HEK293 (cell line): ENCODE results near the gene CLGN.
"Not testable (repeated sequence)": the region's sequence is repeated elsewhere in the genome, so short reads cannot be mapped to it uniquely, and the experiment has no call there.

Experiments
- CTCF ChIA-PET: fragments of 350-600 bp; formaldehyde crosslinking; extraction: SDS; loops from one replicate; lab custom pipeline; 2021; ENCODE audit warnings: antibody characterized with exemption; lab: Yijun Ruan, JAX
- POLR2A ChIA-PET: fragments of 300-600 bp; formaldehyde crosslinking; extraction: SDS; loops from one replicate; lab custom pipeline; 2020; ENCODE audit warnings: antibody characterized with exemption, inconsistent platforms; lab: Yijun Ruan, JAX
- H3K27ac ChIP-seq: fragments of 200-500 bp; sonication (Bioruptor generic); 2 replicates; pipeline ENCODE4 v1.5.1; 2014; ENCODE audit warnings: low read depth, low read length, control low read depth, inconsistent platforms; ENCODE audit errors: extremely low read depth
- H3K36me3 ChIP-seq, 2 experiments: fragments of 200-500 bp in 1 of 2; sonication (Bioruptor generic) in 1 of 2; 1 replicate in 1 of 2; 2 replicates in 1 of 2; pipeline ENCODE4 v1.5.1; 2014 to 2017; ENCODE audit warnings: inconsistent platforms in 2 of 2, low read length in 2 of 2; ENCODE audit not compliant: control insufficient read depth in 2 of 2, insufficient read depth in 1 of 2
- H3K4me1 ChIP-seq: fragments of 200-500 bp; sonication (Bioruptor generic); 2 replicates; pipeline ENCODE4 v1.5.1; 2014; ENCODE audit warnings: mild to moderate bottlenecking, low read length, inconsistent platforms; ENCODE audit not compliant: control insufficient read depth, insufficient read depth
- H3K4me3 ChIP-seq: 2 replicates; pipeline ENCODE4 v1.5.1; 2011; ENCODE audit warnings: low read depth, mild to moderate bottlenecking, control low read depth, low read length, moderate library complexity
- H3K9me3 ChIP-seq: fragments of 200-500 bp; sonication (Bioruptor generic); 2 replicates; pipeline ENCODE4 v1.5.1; 2014; ENCODE audit warnings: low read depth, low read length, inconsistent platforms; ENCODE audit not compliant: control insufficient read depth, insufficient read depth
- FEZF1 ChIP-seq: fragments of 450-650 bp; formaldehyde crosslinking; IDR thresholded peaks from 2 replicates; pipeline ENCODE4 v1.5.1; 2016; ENCODE audit warnings: missing biosample characterization, missing genetic modification characterization
- GLI4 ChIP-seq: fragments of 450-650 bp; formaldehyde crosslinking; IDR thresholded peaks from 2 replicates; pipeline ENCODE4 v1.5.1; 2016; ENCODE audit warnings: missing biosample characterization, missing genetic modification characterization
- GLIS1 ChIP-seq: fragments of 450-650 bp; formaldehyde crosslinking; IDR thresholded peaks from 2 replicates; pipeline ENCODE4 v1.5.1; 2016; ENCODE audit warnings: missing biosample characterization, missing genetic modification characterization
- GLIS2 ChIP-seq: fragments of 450-650 bp; formaldehyde crosslinking; IDR thresholded peaks from 2 replicates; pipeline ENCODE4 v1.5.1; 2016; ENCODE audit warnings: missing biosample characterization, missing genetic modification characterization
- SETDB1 ChIP-seq: IDR thresholded peaks from one replicate; pipeline ENCODE4 v1.6.1; 2017; ENCODE audit warnings: mild to moderate bottlenecking, low read length, moderate library complexity, mixed read lengths; ENCODE audit not compliant: insufficient read length
- YY2 ChIP-seq: fragments of 450-650 bp; formaldehyde crosslinking; IDR thresholded peaks from 2 replicates; pipeline ENCODE4 v1.5.1; 2016; ENCODE audit warnings: missing biosample characterization, missing genetic modification characterization
- ZNF10 ChIP-seq: fragments of 450-650 bp; formaldehyde crosslinking; IDR thresholded peaks from 2 replicates; pipeline ENCODE4 v1.5.1; 2017; ENCODE audit warnings: missing biosample characterization, missing genetic modification characterization
- ZNF157 ChIP-seq: fragments of 450-650 bp; formaldehyde crosslinking; IDR thresholded peaks from 2 replicates; pipeline ENCODE4 v1.5.1; 2016; ENCODE audit warnings: missing biosample characterization, missing genetic modification characterization
- ZNF214 ChIP-seq: fragments of 450-650 bp; formaldehyde crosslinking; IDR thresholded peaks from 2 replicates; pipeline ENCODE4 v1.5.1; 2017; ENCODE audit warnings: missing biosample characterization, mild to moderate bottlenecking, missing genetic modification characterization, borderline replicate concordance
- ZNF302 ChIP-seq: fragments of 450-650 bp; formaldehyde crosslinking; IDR thresholded peaks from 2 replicates; pipeline ENCODE4 v1.5.1; 2016; ENCODE audit warnings: missing biosample characterization, missing genetic modification characterization, low read depth
- ZNF324 ChIP-seq: fragments of 450-650 bp; formaldehyde crosslinking; IDR thresholded peaks from 2 replicates; pipeline ENCODE4 v1.5.1; 2016; ENCODE audit warnings: missing biosample characterization, missing genetic modification characterization
- ZNF391 ChIP-seq: fragments of 450-650 bp; formaldehyde crosslinking; IDR thresholded peaks from 2 replicates; pipeline ENCODE4 v1.5.1; 2016; ENCODE audit warnings: low read depth, missing biosample characterization, missing genetic modification characterization, borderline replicate concordance
- ZNF549 ChIP-seq: fragments of 450-650 bp; IDR thresholded peaks from 2 replicates; pipeline ENCODE4 v1.5.1; 2018; ENCODE audit warnings: missing biosample characterization, missing genetic modification characterization, mild to moderate bottlenecking, inconsistent platforms, moderate library complexity
- ZNF561 ChIP-seq: fragments of 450-650 bp; IDR thresholded peaks from 2 replicates; pipeline ENCODE4 v1.5.1; 2018; ENCODE audit warnings: missing biosample characterization, missing genetic modification characterization, borderline replicate concordance
- ZNF629 ChIP-seq: fragments of 450-650 bp; formaldehyde crosslinking; IDR thresholded peaks from 2 replicates; pipeline ENCODE4 v1.5.1; 2017; ENCODE audit warnings: missing biosample characterization, missing genetic modification characterization
- ZNF660 ChIP-seq: fragments of 450-650 bp; IDR thresholded peaks from 2 replicates; pipeline ENCODE4 v1.5.1; 2018; ENCODE audit warnings: missing biosample characterization, mild to moderate bottlenecking, missing genetic modification characterization
- TF ChIP-seq, protein P1 (sequence below): fragments of 450-650 bp; IDR thresholded peaks from 2 replicates; pipeline ENCODE4 v1.5.1; 2018; ENCODE audit warnings: missing biosample characterization, mild to moderate bottlenecking, missing genetic modification characterization
- TF ChIP-seq, protein P2 (sequence below): fragments of 450-650 bp; formaldehyde crosslinking; IDR thresholded peaks from 2 replicates; pipeline ENCODE4 v1.5.1; 2016; ENCODE audit warnings: missing biosample characterization, missing genetic modification characterization
- TF ChIP-seq, protein P3 (sequence below): fragments of 450-650 bp; formaldehyde crosslinking; IDR thresholded peaks from 2 replicates; pipeline ENCODE4 v1.5.1; 2017; ENCODE audit warnings: missing biosample characterization, missing genetic modification characterization
- TF ChIP-seq, protein P4 (sequence below): fragments of 450-650 bp; formaldehyde crosslinking; IDR thresholded peaks from 2 replicates; pipeline ENCODE4 v1.5.1; 2016; ENCODE audit warnings: missing biosample characterization, missing genetic modification characterization
- TF ChIP-seq, protein P5 (sequence below): fragments of 450-650 bp; IDR thresholded peaks from 2 replicates; pipeline ENCODE4 v1.5.1; 2018; ENCODE audit warnings: missing biosample characterization, missing genetic modification characterization

CLGN gene

DNA sequence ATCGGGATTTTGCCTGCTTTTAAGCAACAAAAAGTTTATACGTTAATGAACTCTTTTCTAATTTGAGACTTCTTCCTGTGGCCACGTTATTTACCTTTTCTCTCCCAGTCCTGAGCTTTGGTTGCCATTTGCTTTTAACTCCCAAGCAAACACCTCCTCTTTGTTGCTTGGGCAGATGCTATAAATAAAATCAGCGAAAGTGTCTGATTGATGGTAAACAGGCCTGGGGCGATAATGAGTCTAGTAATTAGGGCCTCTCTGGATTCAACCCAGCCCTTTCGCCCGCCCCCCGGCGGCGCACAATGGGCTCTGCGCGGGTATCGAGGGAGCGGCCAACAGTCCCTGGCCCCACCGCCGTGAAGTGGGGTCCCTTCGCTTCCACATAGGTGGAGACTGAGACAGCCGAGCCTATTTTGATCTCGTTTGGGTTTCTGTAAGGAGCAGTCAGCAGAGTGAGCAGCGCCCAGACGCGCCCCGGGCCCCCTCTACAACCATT, 790 bp downstream of the CLGN start (continued):
- TF ChIP-seq GLIS1 (tag by site-specific recombination) (peak; percentile 19; the same call in 1 of the 2 replicates), ZNF629 (0 out of 2 replicates have a peak, but pooled peaks have one; percentile 7), FEZF1 (tag by site-specific recombination) (peak; percentile 16; the same call in 1 of the 2 replicates), ZNF157 (tag by site-specific recombination) (no peak), ZNF660 (tag by site-specific recombination) (peak; percentile 54; the same call in 1 of the 2 replicates)
- TF ChIP-seq, protein P1, sequence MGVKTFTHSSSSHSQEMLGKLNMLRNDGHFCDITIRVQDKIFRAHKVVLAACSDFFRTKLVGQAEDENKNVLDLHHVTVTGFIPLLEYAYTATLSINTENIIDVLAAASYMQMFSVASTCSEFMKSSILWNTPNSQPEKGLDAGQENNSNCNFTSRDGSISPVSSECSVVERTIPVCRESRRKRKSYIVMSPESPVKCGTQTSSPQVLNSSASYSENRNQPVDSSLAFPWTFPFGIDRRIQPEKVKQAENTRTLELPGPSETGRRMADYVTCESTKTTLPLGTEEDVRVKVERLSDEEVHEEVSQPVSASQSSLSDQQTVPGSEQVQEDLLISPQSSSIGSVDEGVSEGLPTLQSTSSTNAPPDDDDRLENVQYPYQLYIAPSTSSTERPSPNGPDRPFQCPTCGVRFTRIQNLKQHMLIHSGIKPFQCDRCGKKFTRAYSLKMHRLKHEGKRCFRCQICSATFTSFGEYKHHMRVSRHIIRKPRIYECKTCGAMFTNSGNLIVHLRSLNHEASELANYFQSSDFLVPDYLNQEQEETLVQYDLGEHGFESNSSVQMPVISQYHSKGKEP (tag by site-specific recombination) = no peak
- TF ChIP-seq, protein P2, sequence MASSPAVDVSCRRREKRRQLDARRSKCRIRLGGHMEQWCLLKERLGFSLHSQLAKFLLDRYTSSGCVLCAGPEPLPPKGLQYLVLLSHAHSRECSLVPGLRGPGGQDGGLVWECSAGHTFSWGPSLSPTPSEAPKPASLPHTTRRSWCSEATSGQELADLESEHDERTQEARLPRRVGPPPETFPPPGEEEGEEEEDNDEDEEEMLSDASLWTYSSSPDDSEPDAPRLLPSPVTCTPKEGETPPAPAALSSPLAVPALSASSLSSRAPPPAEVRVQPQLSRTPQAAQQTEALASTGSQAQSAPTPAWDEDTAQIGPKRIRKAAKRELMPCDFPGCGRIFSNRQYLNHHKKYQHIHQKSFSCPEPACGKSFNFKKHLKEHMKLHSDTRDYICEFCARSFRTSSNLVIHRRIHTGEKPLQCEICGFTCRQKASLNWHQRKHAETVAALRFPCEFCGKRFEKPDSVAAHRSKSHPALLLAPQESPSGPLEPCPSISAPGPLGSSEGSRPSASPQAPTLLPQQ (tag by site-specific recombination) = peak; percentile 67
- TF ChIP-seq, all 188 proteins: peak for 13

DNA sequence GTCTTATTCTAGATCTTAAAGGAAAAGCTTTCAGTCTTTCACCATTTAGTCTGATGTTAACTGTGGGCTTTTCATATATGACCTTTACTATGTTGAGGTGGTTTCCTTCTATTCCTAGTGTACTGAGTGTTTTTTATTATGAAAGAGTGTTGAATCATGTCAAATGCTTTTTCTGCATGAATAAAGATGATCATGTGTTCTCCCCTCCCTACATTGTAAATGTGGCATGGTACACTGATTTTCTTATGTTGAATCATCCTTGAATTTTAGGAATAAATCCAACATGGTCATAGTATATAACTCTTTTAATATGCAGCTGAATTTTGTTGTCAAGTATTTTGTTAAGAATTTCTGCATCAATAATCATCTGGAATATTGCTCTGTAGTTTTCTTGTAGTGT, 4.3 kb downstream of the CLGN start:
- Histone ChIP-seq H3K27ac (no peak overlapping the region), H3K4me1 (no peaks in the 10 kb centered on the region), H3K9me3 (no peaks in the 10 kb centered on the region), H3K36me3 (no peaks in the 10 kb centered on the region), H3K4me3 (no peak overlapping the region)
- TF ChIP-seq ZNF391 (tag by site-specific recombination) (no peak), YY2 (tag by site-specific recombination) (no peak)
- TF ChIP-seq, protein P3, sequence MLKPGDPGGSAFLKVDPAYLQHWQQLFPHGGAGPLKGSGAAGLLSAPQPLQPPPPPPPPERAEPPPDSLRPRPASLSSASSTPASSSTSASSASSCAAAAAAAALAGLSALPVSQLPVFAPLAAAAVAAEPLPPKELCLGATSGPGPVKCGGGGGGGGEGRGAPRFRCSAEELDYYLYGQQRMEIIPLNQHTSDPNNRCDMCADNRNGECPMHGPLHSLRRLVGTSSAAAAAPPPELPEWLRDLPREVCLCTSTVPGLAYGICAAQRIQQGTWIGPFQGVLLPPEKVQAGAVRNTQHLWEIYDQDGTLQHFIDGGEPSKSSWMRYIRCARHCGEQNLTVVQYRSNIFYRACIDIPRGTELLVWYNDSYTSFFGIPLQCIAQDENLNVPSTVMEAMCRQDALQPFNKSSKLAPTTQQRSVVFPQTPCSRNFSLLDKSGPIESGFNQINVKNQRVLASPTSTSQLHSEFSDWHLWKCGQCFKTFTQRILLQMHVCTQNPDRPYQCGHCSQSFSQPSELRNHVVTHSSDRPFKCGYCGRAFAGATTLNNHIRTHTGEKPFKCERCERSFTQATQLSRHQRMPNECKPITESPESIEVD (tag by site-specific recombination) = no peak
- POLR2A ChIA-PET = no interaction called here
- CTCF ChIA-PET = interaction anchor here (0.7 kb wide), 2 partner anchors 168 to 572 kb away, joined by 3 to 5 read pairs; no protein-coding TSS in a partner anchor

DNA sequence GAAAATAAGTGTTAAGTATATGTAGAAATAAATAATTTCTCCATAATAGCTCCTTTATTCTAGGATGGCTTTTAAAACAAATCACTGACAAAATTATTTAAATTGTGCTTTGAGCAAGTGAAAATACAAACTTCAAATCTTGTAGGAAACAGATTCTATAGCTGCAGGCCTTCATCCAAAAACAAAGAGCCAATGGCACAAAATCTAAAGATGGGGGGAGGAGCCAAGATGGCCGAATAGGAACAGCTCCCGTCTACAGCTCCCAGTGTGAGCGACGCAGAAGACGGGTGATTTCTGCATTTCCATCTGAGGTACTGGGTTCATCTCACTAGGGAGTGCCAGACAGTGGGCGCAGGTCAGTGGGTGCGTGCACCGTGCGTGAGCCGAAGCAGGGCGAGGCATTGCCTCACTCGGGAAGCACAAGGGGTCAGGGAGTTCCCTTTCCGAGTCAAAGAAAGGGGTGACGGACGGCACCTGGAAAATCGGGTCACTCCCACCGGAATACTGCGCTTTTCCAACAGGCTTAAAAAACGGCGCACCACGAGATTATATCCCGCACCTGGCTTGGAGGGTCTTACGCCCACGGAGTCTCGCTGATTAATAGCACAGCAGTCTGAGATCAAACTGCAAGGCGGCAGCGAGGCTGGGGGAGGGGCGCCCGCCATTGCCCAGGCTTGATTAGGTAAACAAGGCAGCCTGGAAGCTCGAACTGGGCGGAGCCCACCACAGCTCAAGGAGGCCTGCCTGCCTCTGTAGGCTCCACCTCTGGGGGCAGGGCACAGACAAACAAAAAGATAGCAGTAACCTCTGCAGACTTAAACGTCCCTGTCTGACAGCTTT, 14.1 kb downstream of the CLGN start:
- H3K4me3 ChIP-seq, H3K4me1 ChIP-seq, H3K9me3 ChIP-seq, POLR2A ChIA-PET, H3K36me3 ChIP-seq, H3K27ac ChIP-seq: not testable (repeated sequence)
- CTCF ChIA-PET = interaction anchor here (1.7 kb wide), 1 partner anchor 14 kb away, joined by 10 read pairs; the partner anchor contains the start of gene CLGN

DNA sequence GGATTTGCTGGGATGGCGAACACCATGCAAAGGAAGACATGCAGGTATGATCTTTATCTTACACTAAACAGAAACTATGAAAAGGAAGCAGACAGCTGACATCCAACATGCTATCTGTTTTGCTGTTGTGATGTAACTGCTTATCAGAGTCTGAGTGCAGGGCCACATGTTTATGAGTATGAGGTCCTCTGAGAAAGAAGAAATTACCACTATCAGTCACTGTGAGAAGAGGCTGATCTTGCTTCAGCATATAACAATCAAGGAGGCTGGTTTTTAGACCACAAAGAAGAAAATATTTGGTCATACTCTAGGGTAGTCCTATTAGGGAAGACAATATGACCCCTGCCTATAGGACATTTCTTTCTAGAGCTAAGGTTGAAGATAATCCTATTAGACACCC, 18.5 kb downstream of the CLGN start:
- ChIA-PET CTCF (no interaction called here), POLR2A (no interaction called here)
- Histone ChIP-seq H3K27ac (no peak overlapping the region), H3K4me1 (no peaks in the 10 kb centered on the region), H3K4me3 (no peak overlapping the region), H3K36me3 (no peaks in the 10 kb centered on the region), H3K9me3 (no peaks in the 10 kb centered on the region)
- TF ChIP-seq ZNF302 (no peak), ZNF324 (tag by site-specific recombination) (no peak), ZNF549 (no peak), GLI4 (tag by site-specific recombination) (no peak), GLIS2 (tag by site-specific recombination) (no peak), SETDB1 (no peak), ZNF561 (tag by site-specific recombination) (no peak), ZNF10 (tag by site-specific recombination) (no peak), ZNF214 (no peak)
- TF ChIP-seq, protein P4, sequence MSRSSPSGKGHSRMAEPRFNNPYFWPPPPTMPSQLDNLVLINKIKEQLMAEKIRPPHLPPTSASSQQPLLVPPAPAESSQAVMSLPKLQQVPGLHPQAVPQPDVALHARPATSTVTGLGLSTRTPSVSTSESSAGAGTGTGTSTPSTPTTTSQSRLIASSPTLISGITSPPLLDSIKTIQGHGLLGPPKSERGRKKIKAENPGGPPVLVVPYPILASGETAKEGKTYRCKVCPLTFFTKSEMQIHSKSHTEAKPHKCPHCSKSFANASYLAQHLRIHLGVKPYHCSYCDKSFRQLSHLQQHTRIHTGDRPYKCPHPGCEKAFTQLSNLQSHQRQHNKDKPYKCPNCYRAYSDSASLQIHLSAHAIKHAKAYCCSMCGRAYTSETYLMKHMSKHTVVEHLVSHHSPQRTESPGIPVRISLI (tag by site-specific recombination) = no peak
- TF ChIP-seq, protein P5, sequence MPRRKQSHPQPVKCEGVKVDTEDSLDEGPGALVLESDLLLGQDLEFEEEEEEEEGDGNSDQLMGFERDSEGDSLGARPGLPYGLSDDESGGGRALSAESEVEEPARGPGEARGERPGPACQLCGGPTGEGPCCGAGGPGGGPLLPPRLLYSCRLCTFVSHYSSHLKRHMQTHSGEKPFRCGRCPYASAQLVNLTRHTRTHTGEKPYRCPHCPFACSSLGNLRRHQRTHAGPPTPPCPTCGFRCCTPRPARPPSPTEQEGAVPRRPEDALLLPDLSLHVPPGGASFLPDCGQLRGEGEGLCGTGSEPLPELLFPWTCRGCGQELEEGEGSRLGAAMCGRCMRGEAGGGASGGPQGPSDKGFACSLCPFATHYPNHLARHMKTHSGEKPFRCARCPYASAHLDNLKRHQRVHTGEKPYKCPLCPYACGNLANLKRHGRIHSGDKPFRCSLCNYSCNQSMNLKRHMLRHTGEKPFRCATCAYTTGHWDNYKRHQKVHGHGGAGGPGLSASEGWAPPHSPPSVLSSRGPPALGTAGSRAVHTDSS (tag by site-specific recombination) = no peak
